ENCODE measurements around the gene POMT1. TPM values are rescaled to one million over a fixed set of nuclear protein-coding genes. Genes with fewer than 3 reads are reported as not detected.

Gene POMT1
- total RNA-seq, 1 experiment from 2014 or later = 34.1 TPM

DNA sequence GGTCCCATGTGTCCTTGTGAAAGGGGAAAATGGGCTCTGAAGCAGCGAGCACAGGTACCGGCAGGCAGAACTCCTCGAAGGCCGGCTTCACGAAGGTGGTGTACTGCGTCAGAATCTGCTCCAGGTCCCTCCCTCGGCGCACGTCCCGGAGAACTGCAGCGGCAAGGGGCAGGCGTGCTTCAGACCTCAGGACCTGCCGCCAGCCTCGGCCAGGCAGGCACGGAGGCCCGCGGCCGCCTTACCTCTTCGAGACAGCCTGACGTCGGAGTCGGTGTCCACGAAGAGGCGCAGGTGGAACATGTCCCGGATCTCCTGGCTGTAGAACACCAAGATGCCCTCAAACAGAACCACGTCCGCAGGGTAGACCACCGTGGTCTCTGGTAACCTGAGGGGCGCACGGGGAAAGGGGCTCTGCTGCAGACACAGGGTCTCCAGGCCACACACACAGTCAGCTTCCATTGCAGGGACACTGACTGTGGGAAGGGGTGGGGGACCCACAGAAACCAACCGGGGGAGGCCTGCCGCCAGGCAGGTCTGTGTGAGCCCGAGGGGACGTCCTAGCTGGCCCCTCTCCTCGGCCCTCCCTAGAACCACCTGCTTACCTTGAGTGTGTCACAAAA, 26.3 kb downstream of the POMT1 start:
- Mint-ChIP-seq H3K4me3 (peak overlapping the region in 1 of 2 experiments; percentile 87; a peak in 2 of 5 replicates), H3K36me3 (ENCODE audit: insufficient read depth in 1 of 3, low read depth in 3 of 3) (peaks cover 28 to 56% (median 50%) of the 10 kb centered on the region in 3 experiments), H3K27me3 (ENCODE audit: low read depth) (no peaks in the 10 kb centered on the region), H3K4me1 (peaks cover 0 to 9% of the 10 kb centered on the region in 2 experiments; a peak in 2 of 4 replicates), H3K27ac (peak overlapping the region in 1 of 3 experiments; percentile 40; a peak in 1 of 7 replicates), H3K9me3 (no peaks in the 10 kb centered on the region)
- no peak overlapping the region for H3K9ac ChIP-seq (ENCODE audit: extremely low read depth, insufficient read length, low read length)
- H3K23ac ChIP-seq (ENCODE audit: insufficient read length, low read depth, low read length) = no peak overlapping the region
- H3K18ac ChIP-seq (ENCODE audit: insufficient read length, low read depth, low read length) = no peak overlapping the region
- no peak overlapping the region for H3K14ac ChIP-seq (ENCODE audit: insufficient read depth, low read length)
- H3K27me3 ChIP-seq (ENCODE audit: insufficient read depth, low read length) = no peaks in the 10 kb centered on the region
- WGBS (ENCODE audit: extremely low coverage, insufficient read length, low lambda C conversion rate) = no CpG with 5 or more reads among the region's 35 CpGs
- no peak overlapping the region for H2AK5ac ChIP-seq (ENCODE audit: insufficient read length, low read length)
- no peaks in the 10 kb centered on the region for H4K20me1 ChIP-seq (ENCODE audit: control insufficient read depth, insufficient read depth, insufficient read length)
- H4K91ac ChIP-seq (ENCODE audit: insufficient read length, low read depth, low read length) = no peak overlapping the region
- H3K27ac ChIP-seq (ENCODE audit: insufficient read length, low read depth, low read length) = no peak overlapping the region
- no peak overlapping the region for H3K56ac ChIP-seq (ENCODE audit: insufficient read length, low read depth, low read length)
- no peak overlapping the region for H2BK20ac ChIP-seq (ENCODE audit: low read depth, low read length, poor library complexity, severe bottlenecking)
- H2BK120ac ChIP-seq (ENCODE audit: low read depth, low read length, poor library complexity, severe bottlenecking) = no peak overlapping the region
- H2BK5ac ChIP-seq (ENCODE audit: insufficient read length, low read length) = no peak overlapping the region
- no peaks in the 10 kb centered on the region for H3K9me3 ChIP-seq (ENCODE audit: control insufficient read depth, low read depth, low read length)
- no peak overlapping the region for H3K4ac ChIP-seq (ENCODE audit: low read depth, low read length)
- no peaks in the 10 kb centered on the region; the same call in 1 of the 2 replicates for H3K79me2 ChIP-seq (ENCODE audit: insufficient read depth, low read length)
- no peak overlapping the region for H3K4me2 ChIP-seq (ENCODE audit: insufficient read depth, insufficient read length, low read length)
- H3K4me1 ChIP-seq (ENCODE audit: insufficient read depth, low read length) = no peaks in the 10 kb centered on the region; the same call in 1 of the 2 replicates
- H4K5ac ChIP-seq (ENCODE audit: insufficient read length, low read depth, low read length) = no peak overlapping the region
- H2AFZ ChIP-seq (ENCODE audit: low read length) = no peak overlapping the region
- no peak overlapping the region for H2BK12ac ChIP-seq (ENCODE audit: insufficient read length, low read depth, low read length)
- no peak overlapping the region for H2BK15ac ChIP-seq (ENCODE audit: low read depth, low read length)
- peaks cover 6% of the 10 kb centered on the region for H3K23me2 ChIP-seq (ENCODE audit: insufficient read length, low read depth, low read length, poor library complexity, severe bottlenecking)
- DNase-seq = no peak
- no peaks in the 10 kb centered on the region for H3K79me1 ChIP-seq (ENCODE audit: insufficient read depth, low read depth, low read length, poor library complexity, severe bottlenecking)
- H3T11ph ChIP-seq (ENCODE audit: low read length) = no peak overlapping the region
- no peak for TF ChIP-seq CTCF (conservative IDR thresholded peaks at IDR 0.05)
- H4K8ac ChIP-seq (replicated peaks; ENCODE audit: insufficient read length, low read depth, low read length) = no peak overlapping the region

All from H9 (cell line).